A549 (cell line): ENCODE measurements around the gene ANKS1B.

Experiments used
- CTCF ChIP-seq: fragments of >200 bp; sonication (Bioruptor Twin); formaldehyde crosslinking; IDR thresholded peaks from 3 replicates; pipeline ENCODE4 v1.5.1; 2016
- TF ChIP-seq, protein P1 (sequence below): IDR thresholded peaks from 2 replicates; pipeline ENCODE4 v1.6.1; 2012

- TF ChIP-seq, protein P1, sequence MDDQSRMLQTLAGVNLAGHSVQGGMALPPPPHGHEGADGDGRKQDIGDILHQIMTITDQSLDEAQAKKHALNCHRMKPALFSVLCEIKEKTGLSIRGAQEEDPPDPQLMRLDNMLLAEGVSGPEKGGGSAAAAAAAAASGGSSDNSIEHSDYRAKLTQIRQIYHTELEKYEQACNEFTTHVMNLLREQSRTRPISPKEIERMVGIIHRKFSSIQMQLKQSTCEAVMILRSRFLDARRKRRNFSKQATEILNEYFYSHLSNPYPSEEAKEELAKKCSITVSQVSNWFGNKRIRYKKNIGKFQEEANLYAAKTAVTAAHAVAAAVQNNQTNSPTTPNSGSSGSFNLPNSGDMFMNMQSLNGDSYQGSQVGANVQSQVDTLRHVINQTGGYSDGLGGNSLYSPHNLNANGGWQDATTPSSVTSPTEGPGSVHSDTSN: no peak
- TF ChIP-seq CTCF: no peak
Measured at GRCh38 chr12:99522456-99522855, 462.3 kb downstream of the ANKS1B start.
